RCC 7860 (cell line): ENCODE data around the gene ABCB6.
A peak's percentile ranks its signal among the peaks of the same experiment; 100 is the strongest.
"Not testable (repeated sequence)": the region's sequence is repeated elsewhere in the genome, so short reads cannot be mapped to it uniquely, and the experiment has no call there.

Experiments
- DNase-seq: peaks from one replicate; pipeline ENCODE4 v3.0.0-alpha.2; 2015; ENCODE audit warnings: low spot score
- FAIRE-seq: peaks from 2 replicates; lab custom pipeline; 2012; peaks lifted over from hg19 to GRCh38; lab: Jason Lieb, UNC

The ABCB6 gene

DNA sequence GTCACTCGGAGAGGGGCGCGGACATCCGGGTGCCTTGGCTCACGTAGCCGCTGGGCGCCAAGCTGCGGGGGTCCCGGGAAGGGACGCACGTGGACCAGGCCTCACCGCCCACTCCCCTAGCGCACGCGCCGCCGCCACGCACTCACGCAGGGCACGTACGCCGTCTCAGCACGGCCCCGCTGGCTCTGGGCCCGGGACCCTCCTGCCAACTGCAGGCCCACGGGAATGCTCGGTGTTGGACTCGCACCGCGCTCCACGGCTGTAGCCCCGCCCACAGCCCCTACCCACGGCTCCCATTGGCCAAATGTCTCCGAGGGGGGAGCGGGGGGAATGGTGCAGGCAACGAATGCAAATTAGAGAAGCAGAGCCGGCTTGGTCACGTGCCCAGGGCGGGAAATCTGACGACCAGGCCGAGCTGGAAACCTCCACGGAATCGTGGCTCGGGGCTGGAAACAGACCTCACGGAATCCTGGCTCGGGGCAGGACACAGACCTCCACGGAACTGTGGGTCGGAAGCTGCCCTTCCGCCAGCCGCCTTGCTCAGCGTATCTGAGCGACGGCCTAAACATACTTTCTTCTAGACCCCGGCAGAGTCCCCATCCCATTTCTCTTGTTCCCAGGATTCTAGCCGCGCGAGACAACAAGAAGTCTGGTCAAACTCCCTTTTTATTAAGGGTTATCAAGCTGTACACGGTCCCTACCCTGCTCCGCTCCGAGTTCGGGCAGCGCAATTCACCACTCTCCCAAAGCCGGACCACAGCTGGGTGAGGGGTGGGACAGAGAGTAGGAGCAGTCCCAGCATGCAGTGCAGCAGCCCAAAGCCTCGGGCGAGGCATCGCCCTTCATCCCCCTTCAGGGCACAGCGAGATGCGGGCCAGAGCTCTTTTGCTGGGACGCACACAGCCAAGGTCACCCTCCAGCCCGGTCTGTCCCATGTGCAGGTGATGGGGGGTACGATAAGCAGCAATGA, at the start of gene ABCB6:
Gene ABCB6, minus strand, starts transcription at position 227 of the 970 bp plus-strand sequence. CDS start 285 bp downstream, outside the sequence.
- FAIRE-seq (no peak), DNase-seq (peak; percentile 46)

DNA sequence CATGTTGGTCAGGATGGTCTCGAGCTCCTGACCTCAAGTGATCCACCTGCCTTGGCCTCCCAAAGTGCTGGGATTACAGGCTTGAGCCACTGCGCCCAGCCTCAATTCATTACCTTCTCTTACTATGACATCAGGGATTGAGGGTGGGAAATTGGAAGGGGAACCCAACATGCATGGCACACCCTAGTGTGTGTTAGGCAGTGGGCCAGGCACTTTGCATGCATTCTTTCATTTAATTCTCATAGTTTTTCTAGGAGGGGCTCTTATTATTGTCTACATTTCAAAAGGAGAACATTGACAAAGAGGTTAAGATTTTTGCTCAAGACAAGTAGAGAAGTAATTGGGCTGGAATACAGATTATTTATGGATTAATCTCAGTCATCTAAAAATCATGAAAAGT, 49.5 kb upstream of the ABCB6 start:
- FAIRE-seq, result no peak
- DNase-seq, result no peak

DNA sequence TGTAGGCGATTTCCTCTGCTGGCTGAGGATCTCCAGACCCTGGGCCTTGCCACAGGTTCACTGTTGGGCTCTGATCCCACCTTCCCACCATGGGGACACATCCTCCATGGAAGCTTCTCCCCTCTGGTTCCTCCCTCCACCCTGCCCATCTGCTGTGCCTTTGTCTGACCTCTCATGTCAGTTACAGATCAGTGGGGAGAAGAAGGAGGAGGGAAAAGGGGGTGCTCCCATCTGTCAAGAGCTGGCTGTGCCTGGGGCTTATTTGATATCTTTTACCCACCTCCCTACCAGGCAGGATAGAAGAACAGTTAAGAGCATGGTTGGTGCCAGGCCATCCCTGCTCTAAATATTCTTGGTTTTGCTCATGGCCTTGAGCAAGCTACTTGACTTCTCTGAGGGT, 48.1 kb upstream of the ABCB6 start:
- DNase-seq, result no peak
- no peak for FAIRE-seq

DNA sequence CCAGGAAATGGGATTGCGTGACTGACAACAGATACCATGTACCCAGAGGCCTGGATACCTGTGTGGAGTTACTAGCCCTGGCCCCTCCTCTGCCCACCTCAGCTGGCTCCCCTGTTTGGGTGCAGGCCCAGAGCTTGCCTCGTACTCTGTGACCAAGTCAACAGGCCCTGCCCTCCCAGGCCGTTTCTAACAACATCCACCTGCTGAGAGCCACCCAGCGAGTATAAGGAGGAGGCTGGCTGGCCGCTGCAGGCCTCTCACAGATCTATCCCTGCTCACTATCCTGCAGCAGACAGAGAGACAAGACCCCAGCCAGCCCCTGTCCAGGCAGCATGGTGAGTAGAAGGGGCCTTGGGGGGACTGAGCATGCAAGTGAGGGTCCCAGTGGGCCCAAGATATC, 47.5 kb upstream of the ABCB6 start:
- FAIRE-seq, result no peak
- no peak for DNase-seq

DNA sequence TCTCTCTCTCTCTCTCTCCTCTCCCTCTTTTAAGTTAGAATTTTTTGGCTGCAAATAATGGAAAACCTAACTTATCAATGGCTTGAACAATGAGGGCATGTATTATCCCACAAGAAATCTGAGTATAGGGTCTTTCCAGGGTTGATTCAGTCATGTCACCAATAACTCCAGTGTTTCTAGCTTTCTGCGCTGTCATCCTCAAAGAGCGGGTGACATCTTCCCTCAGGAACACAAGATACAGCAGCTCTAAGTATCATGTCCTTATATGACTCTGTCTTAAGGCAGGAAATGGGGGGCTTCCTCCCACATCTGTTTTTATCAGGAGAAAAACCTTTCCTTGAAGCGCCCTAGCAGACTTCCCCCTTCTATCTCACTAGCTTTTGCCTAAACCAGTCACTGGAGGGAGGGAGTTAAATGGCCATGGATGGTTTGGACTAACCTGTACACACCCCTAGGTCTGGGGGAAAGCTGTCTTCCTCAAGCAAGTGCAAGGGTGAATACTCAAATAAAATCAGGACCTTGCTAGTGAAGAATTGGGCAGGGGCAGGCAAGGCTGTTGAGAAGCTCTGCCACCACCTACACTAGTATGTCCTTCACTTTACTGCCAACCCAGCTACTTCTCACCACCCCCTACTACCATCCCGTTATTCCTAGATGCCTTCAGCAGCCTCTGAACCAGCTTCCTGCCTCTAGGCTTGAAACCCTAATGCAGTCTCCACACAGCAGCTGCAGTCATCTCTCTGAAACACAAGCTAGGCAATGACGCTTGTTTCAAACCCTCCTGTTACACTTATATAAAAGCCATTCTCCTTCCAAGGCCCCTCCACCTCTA, 42.5 kb upstream of the ABCB6 start:
- no peak for FAIRE-seq

DNA sequence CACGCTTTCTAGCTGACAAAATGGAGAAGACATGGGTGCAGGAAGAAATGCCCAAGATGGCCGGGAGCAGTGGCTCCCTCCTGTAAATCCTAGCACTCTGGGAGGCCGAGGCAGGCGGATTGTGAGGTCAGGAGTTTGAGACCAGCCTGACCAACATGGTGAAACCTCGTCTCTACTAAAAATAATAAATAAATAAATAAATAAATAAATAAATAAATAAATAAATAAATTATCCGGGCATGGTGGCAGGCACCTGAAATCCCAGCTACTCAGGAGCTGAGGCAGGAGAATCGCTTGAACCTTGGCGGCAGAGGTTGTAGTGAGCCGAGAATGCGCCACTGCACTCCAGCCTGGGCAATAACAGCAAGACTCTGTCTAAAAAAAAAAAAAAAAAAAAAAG, 40.2 kb upstream of the ABCB6 start:
- not testable (repeated sequence) for FAIRE-seq, DNase-seq

More for the DNA sequence above, 42.5 kb upstream of the ABCB6 start:
- no peak for DNase-seq

DNA sequence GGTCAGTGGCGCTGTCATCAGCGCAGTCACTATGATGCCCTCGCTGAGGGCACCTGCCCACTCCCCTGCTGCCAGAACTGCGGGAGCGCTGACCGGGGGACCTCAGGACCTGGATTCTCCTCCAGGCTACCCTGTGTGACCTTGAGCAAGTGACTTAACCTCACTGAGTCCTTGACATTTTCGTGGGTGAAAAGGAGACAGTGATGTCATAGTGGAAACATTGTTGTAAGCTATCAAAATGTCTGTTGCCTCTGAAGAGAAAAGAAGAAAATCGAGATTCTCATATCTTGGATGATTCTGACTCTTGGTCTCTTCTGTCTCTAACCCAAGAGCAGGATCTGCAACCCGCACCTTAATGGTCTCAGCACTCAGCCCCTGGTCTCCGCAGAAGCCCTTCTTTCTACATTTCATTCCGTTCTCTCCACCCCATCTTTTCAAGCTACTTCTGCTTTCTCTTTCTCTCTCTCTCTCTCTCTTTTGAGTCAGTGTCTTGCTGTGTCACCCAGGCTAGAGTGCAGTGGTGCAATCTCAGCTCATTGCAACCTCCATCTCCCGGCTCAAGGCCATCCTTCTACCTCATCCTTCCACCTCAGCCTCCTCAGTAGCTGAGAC, 35.9 kb upstream of the ABCB6 start:
- DNase-seq (no peak), FAIRE-seq (no peak)

DNA sequence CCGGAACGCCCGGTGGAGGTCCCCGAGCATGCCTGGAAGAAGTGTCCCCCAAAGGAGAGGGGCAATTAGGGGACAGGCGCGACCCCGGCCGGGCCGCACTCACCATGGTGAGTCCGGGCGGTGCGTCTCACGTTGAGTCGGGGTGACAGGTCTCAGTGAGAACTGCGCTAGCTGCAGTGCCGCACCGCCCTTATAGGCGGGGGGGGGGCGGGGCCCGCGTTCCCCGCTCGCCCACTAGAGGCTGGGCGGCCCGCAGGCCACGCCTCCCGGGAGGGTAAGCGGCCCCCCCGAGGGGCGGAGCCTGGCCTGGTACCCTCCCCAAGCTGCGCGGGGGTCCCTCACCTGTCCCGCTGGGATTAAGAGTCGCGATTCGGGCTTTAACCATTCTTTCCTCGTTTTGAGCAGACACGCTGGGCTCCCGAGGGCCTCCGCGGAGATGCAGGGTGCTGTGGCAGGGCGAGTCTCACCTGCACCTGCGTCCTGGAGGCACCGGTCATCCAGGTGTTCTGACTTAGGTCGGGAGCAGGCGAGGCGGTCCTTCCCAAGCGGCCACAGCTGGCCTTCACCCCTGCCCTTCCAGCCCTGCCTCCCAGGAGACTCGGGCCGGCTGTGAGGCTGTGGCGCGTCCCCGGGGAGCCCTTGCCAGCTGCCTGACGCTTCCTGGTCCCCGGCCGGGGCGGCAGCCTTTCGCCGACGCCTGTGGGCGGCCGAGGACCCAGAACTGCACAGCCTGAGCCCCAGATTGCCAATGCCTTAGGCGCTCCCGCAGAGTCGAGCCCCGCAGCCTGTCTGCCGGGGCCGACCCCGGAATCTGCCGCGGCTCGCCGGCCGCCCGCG, 35.2 kb upstream of the ABCB6 start, which contains the start of gene TUBA4A:
Gene TUBA4A, minus strand, starts transcription at position 166 of the 837 bp plus-strand sequence. Its CDS starts 60 bp downstream, at position 106.
- DNase-seq (peak; percentile 56), FAIRE-seq (no peak)

DNA sequence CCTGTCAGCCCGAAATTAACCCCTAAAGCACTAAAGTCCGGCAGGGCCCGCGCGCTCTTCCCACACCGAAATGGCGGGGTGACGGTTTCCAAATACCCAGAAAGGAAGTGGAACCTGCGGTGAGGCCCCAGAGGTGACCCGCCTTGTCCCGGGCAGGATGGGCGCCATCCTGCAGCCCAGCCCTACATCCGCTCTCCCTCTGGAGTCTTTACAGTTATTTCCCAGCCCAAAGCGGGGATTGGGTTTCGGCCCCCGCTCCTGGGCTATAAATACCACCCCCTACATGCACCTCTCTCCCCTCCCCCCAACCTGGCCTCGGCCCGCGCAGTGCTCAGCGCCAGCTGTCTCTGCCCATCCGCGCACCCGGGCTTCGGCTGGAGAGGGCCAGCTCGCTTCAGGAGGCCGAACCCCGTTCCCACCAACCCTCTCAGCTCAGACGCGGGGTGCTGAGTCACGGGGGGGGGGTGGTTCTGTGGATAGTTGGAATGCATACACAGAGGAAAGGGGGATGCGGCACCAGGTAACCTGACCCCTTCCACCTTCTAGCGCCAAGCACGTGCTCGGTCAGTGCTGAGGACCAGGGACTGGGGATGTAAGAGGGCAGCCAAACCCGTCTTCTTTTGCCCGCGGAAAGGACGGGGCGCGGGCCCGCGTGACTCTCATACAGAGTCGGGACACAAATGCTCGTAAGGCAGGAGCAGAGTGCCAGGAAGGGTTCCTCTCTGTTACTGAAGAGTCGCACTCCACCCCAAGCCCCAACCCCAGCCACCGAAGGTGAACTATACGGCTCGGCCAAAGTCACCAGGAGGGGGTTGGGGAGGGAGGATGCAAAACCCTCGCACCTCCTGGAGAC, 34.4 kb upstream of the ABCB6 start, which contains the start of gene TUBA4B:
Gene TUBA4B, plus strand, starts transcription at position 344 of the 853 bp plus-strand sequence. Its CDS starts 165 bp downstream, at position 509.
- DNase-seq (peak; percentile 39), FAIRE-seq (no peak)

DNA sequence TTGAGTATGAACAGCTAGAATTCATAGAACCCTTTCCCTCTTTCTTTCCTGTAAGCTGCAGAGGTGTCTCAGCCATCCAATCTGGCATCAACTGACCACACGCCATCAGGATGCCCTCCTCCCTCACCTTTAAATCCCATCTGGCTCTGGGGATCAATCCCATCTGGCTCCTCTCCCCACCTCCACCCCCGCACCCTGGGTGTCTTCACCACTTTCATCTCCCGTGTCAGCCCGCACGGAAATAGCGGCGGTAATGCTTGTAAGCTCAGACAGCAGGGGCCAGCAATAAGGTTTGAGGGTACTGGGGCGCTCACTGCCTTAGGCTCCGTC, 33.8 kb upstream of the ABCB6 start:
- FAIRE-seq (no peak), DNase-seq (no peak)

DNA sequence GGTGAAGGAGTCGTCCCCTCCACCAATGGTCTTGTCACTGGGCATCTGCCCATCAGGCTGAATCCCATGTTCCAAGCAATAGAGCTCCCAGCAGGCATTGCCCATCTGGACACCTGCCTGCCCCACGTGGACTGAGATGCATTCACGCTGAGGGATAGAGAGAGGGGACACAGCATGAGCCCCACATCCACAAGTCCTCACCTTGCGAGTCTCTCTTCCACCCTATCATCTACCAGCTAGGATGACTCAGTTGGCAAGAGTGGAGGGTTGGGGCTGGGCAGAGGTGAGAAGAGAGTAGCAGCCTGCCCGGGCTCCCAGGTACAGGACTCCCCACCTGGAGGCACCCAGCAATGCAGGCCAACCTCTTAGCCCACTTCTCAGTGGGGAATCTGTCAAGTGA, 33.3 kb upstream of the ABCB6 start:
- DNase-seq (peak; percentile 29), FAIRE-seq (no peak)

DNA sequence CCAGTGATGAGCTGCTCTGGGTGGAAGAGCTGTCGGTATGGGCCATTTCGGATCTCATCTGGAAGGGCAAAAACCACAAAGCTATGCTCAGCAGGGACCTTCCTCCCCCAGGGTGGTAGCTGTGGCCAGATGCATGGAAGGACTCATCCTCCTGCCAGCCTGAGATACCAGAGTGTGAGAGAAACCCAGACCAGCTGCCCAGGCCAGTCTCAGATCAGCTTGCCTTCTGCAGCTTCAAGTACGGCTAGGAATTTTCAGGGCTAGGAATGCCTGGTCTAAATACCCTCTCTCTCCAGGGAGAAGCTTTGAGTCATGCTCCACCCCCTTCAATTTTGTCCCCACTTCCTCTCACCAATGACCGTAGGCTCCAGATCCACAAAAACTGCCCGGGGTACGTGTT, 32.9 kb upstream of the ABCB6 start:
- peak; percentile 70 for FAIRE-seq
- DNase-seq, result peak; percentile 69

DNA sequence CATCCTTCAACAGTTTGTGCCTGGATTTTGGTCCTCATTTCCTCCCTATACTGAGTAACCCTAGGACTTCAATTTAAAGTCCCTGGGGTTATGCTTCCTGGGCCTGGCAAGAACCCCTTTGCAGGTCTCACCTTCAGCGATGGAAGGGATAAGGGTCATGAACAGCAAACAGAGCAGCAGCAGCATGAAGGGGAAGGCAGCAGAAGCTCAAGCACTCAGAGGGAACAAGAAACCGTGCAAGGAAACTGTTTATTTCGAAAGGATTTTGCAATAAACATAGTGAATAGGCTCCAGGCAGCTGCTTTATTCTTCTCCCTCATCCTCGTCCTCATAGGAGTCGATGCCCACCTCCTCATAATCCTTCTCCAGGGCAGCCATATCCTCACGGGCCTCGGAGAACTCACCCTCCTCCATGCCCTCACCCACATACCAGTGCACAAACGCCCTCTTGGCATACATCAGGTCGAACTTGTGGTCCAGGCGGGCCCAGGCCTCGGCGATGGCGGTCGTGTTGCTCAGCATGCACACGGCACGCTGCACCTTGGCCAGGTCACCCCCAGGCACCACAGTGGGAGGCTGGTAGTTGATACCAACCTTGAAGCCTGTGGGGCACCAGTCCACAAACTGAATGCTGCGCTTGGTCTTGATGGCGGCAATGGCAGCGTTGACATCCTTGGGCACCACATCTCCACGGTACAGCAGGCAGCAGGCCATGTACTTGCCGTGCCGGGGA, 31.5 kb upstream of the ABCB6 start:
- FAIRE-seq, result no peak
- no peak for DNase-seq

DNA sequence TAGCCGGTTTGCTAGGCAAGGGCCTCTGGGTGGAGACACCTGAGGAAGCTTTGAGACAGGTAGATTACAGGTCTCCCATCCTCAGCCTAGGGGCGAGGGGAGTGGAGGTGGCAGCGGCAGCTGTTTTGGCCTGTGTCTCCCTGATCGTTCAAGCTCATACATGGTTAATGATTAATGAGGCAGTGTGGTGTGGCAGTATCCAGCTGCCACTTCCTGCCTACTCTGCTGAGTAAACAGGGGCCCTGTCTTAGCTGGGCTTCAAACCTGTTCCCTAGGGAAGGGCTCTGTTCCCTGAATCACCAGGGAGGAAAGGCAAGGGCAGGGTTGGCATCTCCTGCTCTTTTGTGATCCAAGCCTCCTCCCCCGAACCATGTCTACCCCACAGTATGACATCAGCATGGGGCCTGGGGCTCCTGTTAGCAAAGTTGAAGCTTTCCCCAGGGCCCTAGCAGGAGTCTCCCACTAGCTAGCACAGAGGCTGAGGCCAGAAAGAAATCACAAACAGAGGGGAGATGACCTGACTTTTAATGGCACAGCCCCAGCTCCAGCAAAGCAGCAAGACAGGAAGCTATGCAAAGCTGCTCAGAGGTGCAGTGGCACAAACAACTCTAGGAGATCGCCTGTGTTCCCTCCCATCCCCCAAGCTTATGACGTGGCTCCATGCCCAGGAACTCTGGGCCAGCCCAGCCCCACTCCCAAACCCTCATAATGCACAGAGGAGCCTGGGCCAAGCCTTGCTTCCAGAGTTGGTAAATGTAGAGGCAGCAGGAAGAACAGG, 30.6 kb upstream of the ABCB6 start:
- FAIRE-seq (peak; percentile 89), DNase-seq (peak; percentile 97)

DNA sequence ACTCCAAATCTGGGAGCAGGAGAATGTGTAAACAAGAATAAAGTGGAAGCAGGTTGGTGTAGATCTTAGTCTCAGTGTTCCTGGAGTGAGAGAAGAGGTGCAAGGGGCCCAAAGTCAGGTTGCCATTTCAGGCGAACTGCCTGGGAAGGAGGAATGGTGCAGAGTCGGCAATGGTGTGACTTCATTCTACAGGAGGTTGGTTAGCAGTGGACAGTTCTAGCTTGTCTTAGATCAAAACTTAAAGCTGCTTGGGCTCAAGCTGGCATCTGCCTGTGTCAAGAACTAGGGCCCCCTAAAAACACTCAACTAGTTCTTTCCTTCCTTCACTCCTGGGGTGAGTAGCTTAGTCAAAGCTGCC, 30.1 kb upstream of the ABCB6 start:
- no peak for FAIRE-seq

DNA sequence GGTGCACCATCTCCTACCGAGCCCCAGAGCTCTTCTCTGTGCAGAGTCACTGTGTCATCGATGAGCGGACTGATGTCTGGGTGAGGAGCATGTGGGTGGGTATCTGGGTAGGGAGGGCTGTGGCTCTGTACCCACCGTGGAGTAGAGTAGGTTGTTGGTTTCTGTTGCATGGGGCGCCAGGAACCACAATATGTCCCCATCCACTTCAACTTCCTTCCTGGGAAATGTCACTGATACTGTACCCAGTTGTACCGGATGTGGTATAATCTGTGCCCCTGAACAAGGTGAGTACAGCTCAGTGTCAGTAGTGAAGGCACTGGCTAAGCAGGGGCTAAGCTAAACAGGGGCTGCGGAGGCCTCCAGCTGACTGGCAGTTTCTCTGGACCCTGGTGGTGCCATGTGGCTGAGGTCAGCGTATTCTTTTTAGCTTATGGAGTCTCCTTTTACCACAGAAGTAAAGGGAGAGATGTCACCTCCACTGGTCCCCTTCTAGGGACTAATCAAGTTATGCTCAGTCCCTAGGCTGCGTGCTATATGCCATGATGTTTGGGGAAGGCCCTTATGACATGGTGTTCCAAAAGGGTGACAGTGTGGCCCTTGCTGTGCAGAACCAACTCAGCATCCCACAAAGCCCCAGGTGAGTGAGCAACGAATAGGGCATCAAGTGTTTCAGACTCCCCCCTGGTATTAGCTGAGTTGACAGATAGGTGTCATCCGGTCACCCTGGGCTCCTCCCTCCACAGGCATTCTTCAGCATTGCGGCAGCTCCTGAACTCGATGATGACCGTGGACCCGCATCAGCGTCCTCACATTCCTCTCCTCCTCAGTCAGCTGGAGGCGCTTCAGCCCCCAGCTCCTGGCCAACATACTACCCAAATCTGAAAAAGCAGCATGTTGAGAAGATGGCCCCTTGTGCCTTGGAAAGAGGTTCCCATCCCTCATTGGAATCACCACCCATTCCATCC, 29.2 kb upstream of the ABCB6 start:
- DNase-seq (no peak), FAIRE-seq (no peak)

More for the DNA sequence above, 30.1 kb upstream of the ABCB6 start:
- DNase-seq, result no peak

DNA sequence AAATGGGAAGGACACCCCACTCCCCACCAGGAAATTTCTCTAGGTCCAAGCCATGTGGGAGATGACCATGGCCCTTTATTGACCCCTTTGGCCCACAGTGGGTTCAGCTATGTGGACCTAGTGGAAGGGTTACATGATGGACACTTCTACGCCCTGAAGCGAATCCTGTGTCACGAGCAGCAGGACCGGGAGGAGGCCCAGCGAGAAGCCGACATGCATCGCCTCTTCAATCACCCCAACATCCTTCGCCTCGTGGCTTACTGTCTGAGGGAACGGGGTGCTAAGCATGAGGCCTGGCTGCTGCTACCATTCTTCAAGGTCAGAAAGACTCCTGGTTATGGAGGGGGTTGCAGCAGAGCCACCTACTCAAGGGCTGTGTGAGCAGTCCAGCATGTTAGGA, 27.8 kb upstream of the ABCB6 start:
- no peak for FAIRE-seq
- no peak for DNase-seq
